Panc1 (cell line): ENCODE results near the gene MAGI3. TPM values are rescaled to one million over a fixed set of nuclear protein-coding genes. Genes with fewer than 3 reads are reported as not detected.

Experiments
- ATAC-seq: fragments of 200-7000 bp; cut with Tn5 transposase; 2 replicates; pipeline ENCODE4 v1.9.1; 2020; ENCODE audit warnings: mild to moderate bottlenecking, moderate library complexity
- BruUV-seq: library from RNA; stranded (reverse); fragments of 400-500 nt; replicated peaks from 2 replicates; lab custom pipeline; 2021; lab: Mats Ljungman, UMichigan
- CTCF ChIA-PET: fragments of 300-600 bp; sonication (Branson Sonifier 250); formaldehyde crosslinking; loops from one replicate; lab custom pipeline; 2022; ENCODE audit warnings: antibody characterized with exemption; lab: Charles Lee
- POLR2A ChIA-PET: fragments of 300-600 bp; sonication (Branson Sonifier 250); formaldehyde crosslinking; loops from one replicate; lab custom pipeline; 2022; ENCODE audit warnings: antibody characterized with exemption; lab: Charles Lee
- DNase-seq: peaks from one replicate; pipeline ENCODE4 v3.0.0-alpha.2; 2010; ENCODE audit warnings: low read depth, low spot score
- H3K27ac ChIP-seq: 2 replicates; pipeline ENCODE4 v1.5.1; 2011; ENCODE audit warnings: mild to moderate bottlenecking, low read length, inconsistent platforms
- H3K27me3 ChIP-seq: fragments of 200-500 bp; sonication (Bioruptor generic); 2 replicates; pipeline ENCODE4 v1.6.0; 2014; ENCODE audit warnings: low read length, inconsistent platforms; ENCODE audit not compliant: control insufficient read depth, insufficient read depth
- H3K36me3 ChIP-seq: fragments of 200-500 bp; sonication (Bioruptor generic); 2 replicates; pipeline ENCODE4 v1.5.1; 2014; ENCODE audit warnings: inconsistent platforms, mild to moderate bottlenecking, low read length, moderate library complexity; ENCODE audit not compliant: control insufficient read depth, insufficient read depth
- H3K4me1 ChIP-seq: 2 replicates; pipeline ENCODE4 v1.5.1; 2011; ENCODE audit warnings: inconsistent platforms, mild to moderate bottlenecking, low read length, moderate library complexity; ENCODE audit not compliant: control insufficient read depth, insufficient read depth
- H3K4me3 ChIP-seq, 2 experiments: 2 replicates each; pipeline ENCODE4 v1.5.1; 2011 to 2012; ENCODE audit warnings: low read depth in 2 of 2, low read length in 2 of 2, mild to moderate bottlenecking in 2 of 2, inconsistent platforms in 1 of 2, moderate library complexity in 1 of 2
- H3K9me3 ChIP-seq: fragments of 200-500 bp; sonication (Bioruptor generic); 2 replicates; pipeline ENCODE4 v1.5.1; 2014; ENCODE audit warnings: low read depth, mild to moderate bottlenecking, inconsistent platforms, low read length, moderate library complexity; ENCODE audit not compliant: control insufficient read depth, insufficient read depth
- CTCF ChIP-seq: fragments of 450-650 bp; IDR thresholded peaks from 2 replicates; pipeline ENCODE4 v1.5.1; 2017; ENCODE audit warnings: mild to moderate bottlenecking
- POLR2AphosphoS5 ChIP-seq: IDR thresholded peaks from 2 replicates; pipeline ENCODE4 v1.6.1; 2012; ENCODE audit warnings: mild to moderate bottlenecking, low read depth, low read length, moderate library complexity
- REST ChIP-seq, 2 experiments: IDR thresholded peaks; 2 replicates each; pipeline ENCODE4 v1.6.1; 2011 to 2012; ENCODE audit warnings: low read depth in 2 of 2, control low read depth in 1 of 2, low read length in 1 of 2, mild to moderate bottlenecking in 1 of 2, moderate library complexity in 1 of 2; ENCODE audit not compliant: insufficient read depth in 1 of 2
- SIN3A ChIP-seq: IDR thresholded peaks from 2 replicates; pipeline ENCODE4 v1.6.1; 2012; ENCODE audit warnings: low read depth, mild to moderate bottlenecking, low read length, moderate library complexity, borderline replicate concordance; ENCODE audit not compliant: insufficient read depth
- TCF7L2 ChIP-seq: IDR thresholded peaks from 2 replicates; pipeline ENCODE4 v1.6.1; 2011; ENCODE audit warnings: mild to moderate bottlenecking, low read depth, low read length, inconsistent platforms
- in situ Hi-C: cut with HindIII; loops from 2 replicates; pipeline ENCODE4 v1.10.0; 2016; ENCODE audit warnings: low sequenced_read_pairs, low pct_unique_long_range_greater_than_20kb
- intact Hi-C: fragments of 100-400 bp; cut with micrococcal nuclease; formaldehyde crosslinking; loops from one replicate; pipeline ENCODE4 v1.10.0; 2022; ENCODE audit not compliant: unreplicated experiment
- total RNA-seq: library from RNA; stranded (reverse); gene quantifications from one replicate; pipeline ENCODE4 v1.2.1, GENCODE V29; 2021; ENCODE audit not compliant: unreplicated experiment

MAGI3 gene
- total RNA-seq, 1 experiment from 2014 or later: 10.9 TPM

GRCh38 chr1:113605146-113605545, 214.8 kb downstream of the MAGI3 start:
- H3K4me1 ChIP-seq: no peaks in the 10 kb centered on the region
- TF ChIP-seq CTCF: no peak
- no peak for TF ChIP-seq SIN3A
- no peak for ATAC-seq
- CTCF ChIA-PET: no interaction called here
- no peaks in the 10 kb centered on the region for H3K9me3 ChIP-seq
- no peaks in the 10 kb centered on the region for H3K27me3 ChIP-seq
- DNase-seq: no peak
- intact Hi-C loops: no loop called here
- no TSS peak for BruUV-seq
- POLR2A ChIA-PET: no interaction called here
- in situ Hi-C loops: no loop called here
- H3K4me3 ChIP-seq: no peak overlapping the region
- no peaks in the 10 kb centered on the region for H3K36me3 ChIP-seq
- H3K27ac ChIP-seq: no peak overlapping the region

- H3K4me3 ChIP-seq: no peak overlapping the region
- ChIA-PET CTCF (no interaction called here), POLR2A (no interaction called here)
- no TSS peak for BruUV-seq
- no peaks in the 10 kb centered on the region for H3K27me3 ChIP-seq
- H3K9me3 ChIP-seq: no peaks in the 10 kb centered on the region
- H3K27ac ChIP-seq: no peak overlapping the region
- no peak for TF ChIP-seq CTCF
- no peak for TF ChIP-seq REST (IDR thresholded peaks at IDR 0.05; ENCODE audit: insufficient read depth in 1 of 2, low read depth in 2 of 2, low read length in 1 of 2)
- TF ChIP-seq TCF7L2: no peak
- TF ChIP-seq SIN3A: no peak
- no peak for TF ChIP-seq POLR2AphosphoS5
- DNase-seq: no peak
- in situ Hi-C loops (no loop called here), intact Hi-C loops (no loop called here)
- ATAC-seq: no peak
- no peaks in the 10 kb centered on the region for H3K4me1 ChIP-seq
- H3K36me3 ChIP-seq: no peaks in the 10 kb centered on the region
These were observed 218.1 kb downstream of the MAGI3 start for GRCh38 chr1:113608399-113608798.
